Upper lobe of right lung (tissue), 1 donor: Measurements from ENCODE around the gene ACCS. TPM values are rescaled to one million over a fixed set of nuclear protein-coding genes. Genes with fewer than 3 reads are reported as not detected.

ENCODE experiments used
- ATAC-seq: fragments of 200-7000 bp; cut with Tn5 transposase; one replicate; pipeline ENCODE4 v1.9.1; 2020; ENCODE audit warnings: mild to moderate bottlenecking, moderate library complexity
- DNase-seq: peaks from one replicate; pipeline ENCODE4 v3.0.0-alpha.2; 2020
- H3K27ac ChIP-seq: fragments of 200-600 bp; one replicate; pipeline ENCODE4 v1.8.0; 2022
- H3K27me3 ChIP-seq: fragments of 200-600 bp; one replicate; pipeline ENCODE4 v1.8.0; 2022; ENCODE audit warnings: mild to moderate bottlenecking
- H3K36me3 ChIP-seq: fragments of 200-600 bp; one replicate; pipeline ENCODE4 v1.8.0; 2022
- H3K4me1 ChIP-seq: fragments of 200-600 bp; one replicate; pipeline ENCODE4 v1.8.0; 2022
- H3K4me3 ChIP-seq: fragments of 200-600 bp; one replicate; pipeline ENCODE4 v1.8.0; 2022; ENCODE audit warnings: mild to moderate bottlenecking
- H3K9me3 ChIP-seq: fragments of 200-600 bp; one replicate; pipeline ENCODE4 v1.8.0; 2022
- CTCF ChIP-seq: fragments of 200-600 bp; IDR thresholded peaks from one replicate; pipeline ENCODE4 v1.8.0; 2022; ENCODE audit warnings: antibody characterized with exemption
- intact Hi-C: fragments of 100-400 bp; cut with DNase I; formaldehyde crosslinking; loops from one replicate; pipeline ENCODE4 v1.11.0; 2022
- total RNA-seq: library from RNA; stranded (reverse); fragmentation: NEBNext Ultra II Directional; extraction: Animal tissue kit (Norgen Biotek cat#: 25700); gene quantifications from one replicate; pipeline ENCODE4 v1.2.1, GENCODE V29; 2021
- donor health status: DM: no; HTN: yes; CAD: no; lungs with severe emphysema.

The ACCS gene
- total RNA-seq, 1 donor from 2014 or later, result 32.2 TPM

- TF ChIP-seq CTCF, result no peak
- Histone ChIP-seq H3K36me3 (peaks cover 10% of the 10 kb centered on the region), H3K9me3 (no peaks in the 10 kb centered on the region), H3K4me3 (no peak overlapping the region), H3K4me1 (no peaks in the 10 kb centered on the region), H3K27me3 (no peaks in the 10 kb centered on the region), H3K27ac (no peak overlapping the region)
- intact Hi-C loops, result no loop called here
- ATAC-seq (no peak), DNase-seq (no peak)
Observed at GRCh38 chr11:44083433-44083832, 17.4 kb downstream of the ACCS start.

GRCh38 chr11:44083906-44084305, 17.8 kb downstream of the ACCS start:
- no peak overlapping the region for H3K27ac ChIP-seq
- H3K9me3 ChIP-seq, result no peaks in the 10 kb centered on the region
- intact Hi-C loops, result no loop called here
- H3K27me3 ChIP-seq, result no peaks in the 10 kb centered on the region
- DNase-seq, result no peak
- peaks cover 6% of the 10 kb centered on the region for H3K36me3 ChIP-seq
- H3K4me1 ChIP-seq, result no peaks in the 10 kb centered on the region
- no peak for ATAC-seq
- TF ChIP-seq CTCF, result no peak
- H3K4me3 ChIP-seq, result no peak overlapping the region

- ATAC-seq (no peak), DNase-seq (no peak)
Observed at GRCh38 chr11:44085330-44085729, 19.3 kb downstream of the ACCS start.

GRCh38 chr11:44088377-44088776, 22.3 kb downstream of the ACCS start:
- no peaks in the 10 kb centered on the region for H3K9me3 ChIP-seq
- H3K27me3 ChIP-seq, result no peaks in the 10 kb centered on the region
- DNase-seq (no peak), ATAC-seq (no peak)
- H3K27ac ChIP-seq, result no peak overlapping the region
- intact Hi-C loops, result no loop called here
- TF ChIP-seq CTCF, result no peak
- H3K36me3 ChIP-seq, result no peaks in the 10 kb centered on the region
- H3K4me1 ChIP-seq, result no peaks in the 10 kb centered on the region
- H3K4me3 ChIP-seq, result no peak overlapping the region

More at GRCh38 chr11:44085330-44085729, 19.3 kb downstream of the ACCS start:
- intact Hi-C loops, result no loop called here
- Histone ChIP-seq H3K4me1 (no peaks in the 10 kb centered on the region), H3K27ac (no peak overlapping the region), H3K27me3 (no peaks in the 10 kb centered on the region), H3K9me3 (no peaks in the 10 kb centered on the region), H3K36me3 (no peaks in the 10 kb centered on the region), H3K4me3 (no peak overlapping the region)
- no peak for TF ChIP-seq CTCF

GRCh38 chr11:44088871-44089270, 22.8 kb downstream of the ACCS start:
- no peaks in the 10 kb centered on the region for H3K27me3 ChIP-seq
- no peak overlapping the region for H3K4me3 ChIP-seq
- no peaks in the 10 kb centered on the region for H3K36me3 ChIP-seq
- no peaks in the 10 kb centered on the region for H3K4me1 ChIP-seq
- no peaks in the 10 kb centered on the region for H3K9me3 ChIP-seq
- H3K27ac ChIP-seq, result no peak overlapping the region
- no peak for DNase-seq
- no peak for ATAC-seq
- TF ChIP-seq CTCF, result no peak
- intact Hi-C loops, result no loop called here

GRCh38 chr11:44090539-44090938, 24.5 kb downstream of the ACCS start:
- TF ChIP-seq CTCF, result no peak
- H3K36me3 ChIP-seq, result no peaks in the 10 kb centered on the region
- no peaks in the 10 kb centered on the region for H3K9me3 ChIP-seq
- no peak overlapping the region for H3K27ac ChIP-seq
- no peak overlapping the region for H3K4me3 ChIP-seq
- intact Hi-C loops, result no loop called here
- no peak for ATAC-seq
- peaks cover 6% of the 10 kb centered on the region for H3K4me1 ChIP-seq
- H3K27me3 ChIP-seq, result no peaks in the 10 kb centered on the region
- DNase-seq, result no peak
